ENCODE results near the gene GPC3.

- TF ChIP-seq CTCF (IDR thresholded peaks at IDR 0.05; ENCODE audit: extremely low read depth in 1 of 2, insufficient read depth in 1 of 2, low read depth in 1 of 2, low read length in 2 of 2) (no peak), EZH2 (IDR thresholded peaks at IDR 0.05; ENCODE audit: borderline replicate concordance, low read depth, low read length, severe bottlenecking) (no peak), POLR2A (IDR thresholded peaks at IDR 0.05; ENCODE audit: low read depth, low read length) (no peak)
These were observed 325.1 kb downstream of the GPC3 start for GRCh38 chrX:133660281-133660680.
